Measurements from ENCODE around the gene ZNF195. TPM values are rescaled to one million over a fixed set of nuclear protein-coding genes. Genes with fewer than 3 reads are reported as not detected.
"Not testable (repeated sequence)": the region's sequence is repeated elsewhere in the genome, so short reads cannot be mapped to it uniquely, and the experiment has no call there.

The ZNF195 gene
- total and polyA plus RNA-seq, 5 donors from 2014 or later: 23.1 to 31.3 (median 25.5) TPM

- not testable (repeated sequence) for H3K4me1 Mint-ChIP-seq; H3K36me3 Mint-ChIP-seq; DNase-seq; H3K27me3 ChIP-seq (ENCODE audit: control insufficient read depth, insufficient read depth, low read length); H3K27ac Mint-ChIP-seq; H3K9me3 Mint-ChIP-seq; H3K36me3 ChIP-seq (ENCODE audit: control insufficient read depth, insufficient read depth, low read length); H3K4me3 ChIP-seq (ENCODE audit: low read depth, low read length); H3K27me3 Mint-ChIP-seq; H3K9me3 ChIP-seq (ENCODE audit: control insufficient read depth in 2 of 2, low read length in 2 of 2); ATAC-seq (ENCODE audit: low read depth in 2 of 2); H3K27ac ChIP-seq (ENCODE audit: insufficient read depth, low read length, poor library complexity, severe bottlenecking); H3K4me3 Mint-ChIP-seq; H3K4me1 ChIP-seq (ENCODE audit: control insufficient read depth, insufficient read depth, low read length, poor library complexity, severe bottlenecking)
Observed at GRCh38 chr11:3406937-3407336, 28.0 kb upstream of the ZNF195 start.

DNA sequence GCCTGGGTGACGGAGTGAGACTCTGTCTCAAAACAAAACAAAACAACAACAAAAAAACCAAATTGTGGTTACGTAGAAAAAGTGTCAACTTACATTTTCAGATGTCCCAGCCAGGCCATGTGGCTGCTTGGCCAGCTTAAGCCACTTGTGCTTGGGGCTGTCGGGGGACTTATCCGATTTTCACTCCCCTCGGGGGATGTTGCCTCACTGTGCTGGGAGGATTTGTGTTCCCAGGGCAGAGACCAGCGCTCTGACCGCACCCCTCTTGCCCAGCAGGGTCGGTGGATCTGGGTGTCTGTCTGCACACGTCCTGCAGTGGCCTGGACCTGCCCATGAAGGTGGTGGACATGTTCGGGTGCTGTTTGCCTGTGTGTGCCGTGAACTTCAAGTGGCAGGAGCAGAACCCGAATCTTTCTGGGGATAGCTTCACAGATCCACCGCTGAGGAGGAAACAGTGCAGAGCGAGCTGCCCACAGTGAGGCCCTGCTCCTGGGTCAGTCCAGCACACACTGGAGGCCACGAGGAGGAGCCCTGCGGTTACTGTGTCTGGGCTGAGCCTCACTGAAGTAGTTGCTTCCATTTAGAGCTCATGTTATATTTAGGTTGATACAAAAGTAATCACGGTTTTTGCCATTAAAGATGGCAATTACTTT is 27.4 kb upstream of the ZNF195 start:
- H3K4me3 Mint-ChIP-seq; H3K27me3 ChIP-seq (ENCODE audit: control insufficient read depth, insufficient read depth, low read length); H3K36me3 Mint-ChIP-seq; H3K9me3 Mint-ChIP-seq; H3K9me3 ChIP-seq (ENCODE audit: control insufficient read depth in 2 of 2, low read length in 2 of 2); DNase-seq; H3K27me3 Mint-ChIP-seq; H3K4me1 Mint-ChIP-seq; H3K4me3 ChIP-seq (ENCODE audit: low read depth, low read length); H3K36me3 ChIP-seq (ENCODE audit: control insufficient read depth, insufficient read depth, low read length); ATAC-seq (ENCODE audit: low read depth in 2 of 2); H3K4me1 ChIP-seq (ENCODE audit: control insufficient read depth, insufficient read depth, low read length, poor library complexity, severe bottlenecking); H3K27ac Mint-ChIP-seq; H3K27ac ChIP-seq (ENCODE audit: insufficient read depth, low read length, poor library complexity, severe bottlenecking): not testable (repeated sequence)

GRCh38 chr11:3404076-3404925 is 25.4 kb upstream of the ZNF195 start:
- not testable (repeated sequence) for H3K27ac ChIP-seq (ENCODE audit: insufficient read depth, low read length, poor library complexity, severe bottlenecking); H3K27ac Mint-ChIP-seq; H3K4me3 Mint-ChIP-seq; H3K4me1 Mint-ChIP-seq; ATAC-seq (ENCODE audit: low read depth in 2 of 2); H3K4me1 ChIP-seq (ENCODE audit: control insufficient read depth, insufficient read depth, low read length, poor library complexity, severe bottlenecking); H3K4me3 ChIP-seq (ENCODE audit: low read depth, low read length); H3K9me3 Mint-ChIP-seq; H3K36me3 Mint-ChIP-seq; H3K36me3 ChIP-seq (ENCODE audit: control insufficient read depth, insufficient read depth, low read length); H3K27me3 Mint-ChIP-seq; DNase-seq; H3K27me3 ChIP-seq (ENCODE audit: control insufficient read depth, insufficient read depth, low read length); H3K9me3 ChIP-seq (ENCODE audit: control insufficient read depth in 2 of 2, low read length in 2 of 2)

- not testable (repeated sequence) for H3K36me3 ChIP-seq (ENCODE audit: control insufficient read depth, insufficient read depth, low read length); H3K4me1 ChIP-seq (ENCODE audit: control insufficient read depth, insufficient read depth, low read length, poor library complexity, severe bottlenecking); ATAC-seq (ENCODE audit: low read depth in 2 of 2); H3K27ac Mint-ChIP-seq; H3K4me1 Mint-ChIP-seq; H3K36me3 Mint-ChIP-seq; H3K9me3 Mint-ChIP-seq; DNase-seq; H3K4me3 ChIP-seq (ENCODE audit: low read depth, low read length); H3K27ac ChIP-seq (ENCODE audit: insufficient read depth, low read length, poor library complexity, severe bottlenecking); H3K27me3 Mint-ChIP-seq; H3K9me3 ChIP-seq (ENCODE audit: control insufficient read depth in 2 of 2, low read length in 2 of 2); H3K27me3 ChIP-seq (ENCODE audit: control insufficient read depth, insufficient read depth, low read length); H3K4me3 Mint-ChIP-seq
Observed at GRCh38 chr11:3402861-3403250, 23.9 kb upstream of the ZNF195 start.

DNA sequence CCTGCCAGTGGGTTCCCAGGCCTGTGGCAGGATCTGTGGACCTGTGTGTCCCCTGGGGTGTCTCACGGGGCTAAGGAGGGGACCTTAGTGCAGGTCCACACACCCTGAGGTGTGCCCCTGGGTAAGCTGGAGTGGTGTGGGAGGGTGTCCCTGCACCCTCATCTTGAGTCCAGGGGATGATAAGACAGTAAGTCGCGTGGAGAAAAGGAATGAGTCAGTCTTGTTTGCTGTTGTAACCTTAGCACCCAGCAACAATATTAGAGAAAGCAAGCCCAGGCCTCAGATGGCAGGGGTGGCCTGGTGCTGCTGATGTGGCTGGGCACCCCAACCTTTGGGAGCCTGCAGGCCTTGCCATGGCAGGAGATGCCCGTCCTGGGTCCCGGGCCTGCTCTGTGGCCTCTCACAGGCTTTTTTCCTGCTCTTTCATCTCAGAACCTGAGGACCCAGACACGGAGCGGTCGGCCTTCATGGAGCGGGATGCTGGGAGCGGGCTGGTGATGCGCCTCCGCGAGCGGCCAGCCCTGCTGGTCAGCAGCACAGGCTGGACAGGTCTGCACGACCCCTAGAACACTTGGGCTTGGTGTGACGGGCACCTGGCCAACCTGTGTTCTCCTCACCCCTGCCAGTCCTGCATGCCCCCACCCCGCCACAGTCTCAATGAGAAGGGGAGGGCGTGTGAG is 23.4 kb upstream of the ZNF195 start:
- not testable (repeated sequence) for H3K9me3 Mint-ChIP-seq; H3K9me3 ChIP-seq (ENCODE audit: control insufficient read depth in 2 of 2, low read length in 2 of 2); H3K27me3 Mint-ChIP-seq; H3K4me3 Mint-ChIP-seq; H3K4me1 ChIP-seq (ENCODE audit: control insufficient read depth, insufficient read depth, low read length, poor library complexity, severe bottlenecking); H3K36me3 ChIP-seq (ENCODE audit: control insufficient read depth, insufficient read depth, low read length); H3K4me1 Mint-ChIP-seq; ATAC-seq (ENCODE audit: low read depth in 2 of 2); H3K36me3 Mint-ChIP-seq; DNase-seq; H3K27ac ChIP-seq (ENCODE audit: insufficient read depth, low read length, poor library complexity, severe bottlenecking); H3K27ac Mint-ChIP-seq; H3K27me3 ChIP-seq (ENCODE audit: control insufficient read depth, insufficient read depth, low read length); H3K4me3 ChIP-seq (ENCODE audit: low read depth, low read length)

DNA sequence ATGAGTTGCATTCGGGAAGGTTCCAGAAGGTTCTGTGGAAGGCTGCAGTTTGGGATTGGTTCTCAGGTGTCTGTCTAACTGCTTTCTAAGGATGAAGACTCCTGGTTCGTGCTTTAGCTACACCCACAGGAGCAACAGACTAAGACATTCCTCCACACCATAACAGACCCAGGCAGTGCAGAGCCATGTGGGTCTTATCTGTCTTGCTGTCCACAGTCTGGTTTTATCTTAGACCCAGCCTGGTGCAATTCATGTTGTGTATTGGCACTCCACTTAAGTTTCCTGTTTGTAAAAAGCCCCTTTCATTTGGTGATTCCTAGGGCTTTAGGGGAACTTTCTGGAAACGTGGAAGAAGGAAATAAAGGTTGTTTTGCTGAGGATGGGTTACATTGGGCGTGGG is 22.1 kb upstream of the ZNF195 start:
- not testable (repeated sequence) for H3K27me3 ChIP-seq (ENCODE audit: control insufficient read depth, insufficient read depth, low read length); H3K27me3 Mint-ChIP-seq; H3K9me3 Mint-ChIP-seq; H3K36me3 ChIP-seq (ENCODE audit: control insufficient read depth, insufficient read depth, low read length); ATAC-seq (ENCODE audit: low read depth in 2 of 2); H3K4me1 Mint-ChIP-seq; DNase-seq; H3K36me3 Mint-ChIP-seq; H3K9me3 ChIP-seq (ENCODE audit: control insufficient read depth in 2 of 2, low read length in 2 of 2); H3K4me3 Mint-ChIP-seq; H3K27ac ChIP-seq (ENCODE audit: insufficient read depth, low read length, poor library complexity, severe bottlenecking); H3K4me1 ChIP-seq (ENCODE audit: control insufficient read depth, insufficient read depth, low read length, poor library complexity, severe bottlenecking); H3K4me3 ChIP-seq (ENCODE audit: low read depth, low read length); H3K27ac Mint-ChIP-seq

DNA sequence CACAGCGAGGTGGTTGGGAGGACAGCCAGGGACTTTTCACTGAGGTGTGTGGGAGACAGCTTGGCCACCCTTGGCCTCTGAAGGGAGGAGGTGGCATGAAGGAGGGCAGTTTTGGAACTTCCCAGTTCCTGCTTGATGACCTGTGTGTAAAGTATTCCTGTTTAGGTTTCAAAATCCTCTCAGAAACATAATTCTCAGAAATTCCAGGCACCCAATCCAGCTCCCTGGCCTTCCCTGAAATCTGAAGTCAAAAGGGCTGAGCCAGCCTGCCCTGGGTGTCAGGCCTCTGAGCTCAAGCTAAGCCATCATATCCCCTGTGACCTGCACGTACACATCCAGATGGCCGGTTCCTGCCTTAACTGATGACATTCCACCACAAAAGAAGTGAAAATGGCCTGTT is 19.6 kb upstream of the ZNF195 start:
- peaks cover 13% of the 10 kb centered on the region for H3K27me3 Mint-ChIP-seq
- not testable (repeated sequence) for H3K9me3 ChIP-seq (ENCODE audit: control insufficient read depth in 2 of 2, low read length in 2 of 2); H3K4me3 ChIP-seq (ENCODE audit: low read depth, low read length); H3K27ac Mint-ChIP-seq; H3K27ac ChIP-seq (ENCODE audit: insufficient read depth, low read length, poor library complexity, severe bottlenecking); H3K36me3 ChIP-seq (ENCODE audit: control insufficient read depth, insufficient read depth, low read length); H3K4me3 Mint-ChIP-seq; H3K27me3 ChIP-seq (ENCODE audit: control insufficient read depth, insufficient read depth, low read length); H3K9me3 Mint-ChIP-seq; H3K36me3 Mint-ChIP-seq; H3K4me1 Mint-ChIP-seq; H3K4me1 ChIP-seq (ENCODE audit: control insufficient read depth, insufficient read depth, low read length, poor library complexity, severe bottlenecking); DNase-seq; ATAC-seq (ENCODE audit: low read depth in 2 of 2)

- H3K27me3 Mint-ChIP-seq: peaks cover 13% of the 10 kb centered on the region
- H3K9me3 Mint-ChIP-seq; H3K4me3 ChIP-seq (ENCODE audit: low read depth, low read length); H3K4me3 Mint-ChIP-seq; H3K9me3 ChIP-seq (ENCODE audit: control insufficient read depth in 2 of 2, low read length in 2 of 2); H3K36me3 ChIP-seq (ENCODE audit: control insufficient read depth, insufficient read depth, low read length); H3K27ac ChIP-seq (ENCODE audit: insufficient read depth, low read length, poor library complexity, severe bottlenecking); H3K4me1 ChIP-seq (ENCODE audit: control insufficient read depth, insufficient read depth, low read length, poor library complexity, severe bottlenecking); ATAC-seq (ENCODE audit: low read depth in 2 of 2); H3K4me1 Mint-ChIP-seq; H3K27ac Mint-ChIP-seq; H3K27me3 ChIP-seq (ENCODE audit: control insufficient read depth, insufficient read depth, low read length); DNase-seq; H3K36me3 Mint-ChIP-seq: not testable (repeated sequence)
Observed at GRCh38 chr11:3398106-3398505, 19.2 kb upstream of the ZNF195 start.
